ENCODE measurements around the gene TMEM125. TPM values are rescaled to one million over a fixed set of nuclear protein-coding genes. Genes with fewer than 3 reads are reported as not detected.

The TMEM125 gene
- total and polyA plus RNA-seq, 9 of the 15 experiments (the other 6 are each of a cell fraction or from before 2014, with no cell fraction given): 0.07 to 0.08 TPM; not detected in 7

- CTCF ChIA-PET (ENCODE audit: low intra/inter-chr PET ratio): no interaction called here
- Histone ChIP-seq H3K9ac (ENCODE audit: insufficient read depth in 1 of 2, low read depth in 2 of 2, low read length in 2 of 2) (no peak overlapping the region), H4K20me1 (replicated peaks; ENCODE audit: control insufficient read depth, insufficient read depth, low read length) (no peaks in the 10 kb centered on the region; the same call in 1 of the 2 replicates), H3K4me2 (ENCODE audit: insufficient read depth, low read length) (no peak overlapping the region), H3K4me1 (replicated peaks in 1 of 2; ENCODE audit: control insufficient read depth in 2 of 2, insufficient read depth in 2 of 2, low read length in 2 of 2) (peaks cover 4 to 29% of the 10 kb centered on the region in 2 experiments; a peak in 4 of 5 replicates), H3K4me3 (no peak overlapping the region), H3K9me1 (ENCODE audit: control insufficient read depth, insufficient read depth, low read length) (no peaks in the 10 kb centered on the region), H3K9me3 (replicated peaks; ENCODE audit: control insufficient read depth, insufficient read depth, low read depth, low read length) (0 out of 2 replicates have a peak, but pooled peaks cover 2% of the 10 kb centered on the region), H3K27me3 (ENCODE audit: control insufficient read depth in 2 of 2, insufficient read depth in 2 of 2, low read length in 2 of 2) (peaks cover 20 to 83% of the 10 kb centered on the region in 2 experiments), H2AFZ (ENCODE audit: low read depth, low read length) (no peak overlapping the region), H3K36me3 (ENCODE audit: control insufficient read depth, insufficient read depth, low read length) (no peaks in the 10 kb centered on the region), H3K79me2 (ENCODE audit: control insufficient read depth, insufficient read depth, low read length) (no peaks in the 10 kb centered on the region), H3K27ac (ENCODE audit: extremely low read depth, low read depth, low read length) (no peak overlapping the region)
- in situ Hi-C loops (cut with MboI) (no loop called here), intact Hi-C loops (cut with micrococcal nuclease) (no loop called here)
- FAIRE-seq (peak; percentile 11), ATAC-seq (peak; percentile 66), DNase-seq (ENCODE audit: extremely low read depth in 1 of 4, low spot score in 3 of 4) (peak in 1 of 4 experiments; percentile 22)
- 23% methylated on average over 20 of the region's 20 CpGs for WGBS (ENCODE audit: insufficient coverage, low coverage, missing lambda C conversion rate)
- POLR2A ChIA-PET: interaction anchor here (0.6 to 0.8 kb wide), 2 partner anchors 21 to 70 kb away, joined by 3 read pairs; no protein-coding TSS in a partner anchor
- no TSS peak for BruUV-seq (replicated peaks)
- TF ChIP-seq RCOR1 (IDR thresholded peaks at IDR 0.05; ENCODE audit: borderline replicate concordance in 1 of 2, low read depth in 2 of 2, low read length in 2 of 2): no peak
- peak; percentile 24 to 43 (median 33); a peak in 3 of 6 replicates for TF ChIP-seq CTCF (IDR thresholded peaks at IDR 0.05 in 2 of 3, conservative IDR thresholded peaks at IDR 0.05 in 1 of 3; ENCODE audit: insufficient read depth in 2 of 3, low read depth in 1 of 3, low read length in 3 of 3)
Observed at GRCh38 chr1:43308635-43309404, 39.0 kb downstream of the TMEM125 start.
